OCI-LY7 (cell line): ENCODE results near the gene LY6G6D.

ENCODE experiments used
- EZH2phosphoT487 ChIP-seq: fragments of 200-600 bp; sonication (generic); IDR thresholded peaks from 2 replicates; pipeline ENCODE4 v1.6.1; 2018; ENCODE audit warnings: low read depth, borderline replicate concordance, mild to moderate bottlenecking, mixed run types, antibody characterized with exemption, low read length, moderate library complexity, mixed read lengths
- TF ChIP-seq, protein P1 (sequence below): fragments of 200-600 bp; sonication (generic); conservative IDR thresholded peaks from 2 replicates; pipeline ENCODE4 v1.5.1; 2014; ENCODE audit warnings: mild to moderate bottlenecking, antibody characterized with exemption, low read length, moderate library complexity, mixed read lengths

DNA sequence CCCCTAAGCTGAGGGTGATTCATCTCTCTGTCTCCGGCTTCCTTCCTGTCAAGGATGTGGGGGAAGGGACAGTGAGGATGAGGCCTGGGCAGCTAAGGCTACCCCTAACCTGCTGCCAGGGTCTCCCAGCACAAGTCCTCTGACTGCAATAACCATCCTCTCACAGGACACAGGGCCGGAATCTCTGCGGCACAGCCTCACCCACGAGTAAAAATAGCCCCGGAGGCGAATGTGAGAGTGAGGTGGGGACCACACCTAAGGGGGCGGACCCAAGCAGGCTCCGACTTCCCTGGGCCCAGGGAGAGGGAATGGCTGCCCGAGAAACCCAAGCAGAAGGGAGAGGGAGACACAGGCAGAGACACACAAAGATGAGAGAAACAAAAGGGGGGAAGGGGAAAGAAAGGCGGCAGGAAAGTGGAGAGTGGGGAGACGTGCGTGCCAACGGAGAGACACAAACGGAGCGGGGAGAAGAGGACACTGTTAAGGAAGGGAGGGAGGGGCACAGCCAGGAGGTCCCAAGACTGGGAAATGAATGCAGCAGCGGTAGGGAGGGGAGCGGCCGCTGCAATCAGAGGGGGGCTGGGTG is 19.8 kb downstream of the LY6G6D start:
- no peak for TF ChIP-seq EZH2phosphoT487
- TF ChIP-seq, protein P1, sequence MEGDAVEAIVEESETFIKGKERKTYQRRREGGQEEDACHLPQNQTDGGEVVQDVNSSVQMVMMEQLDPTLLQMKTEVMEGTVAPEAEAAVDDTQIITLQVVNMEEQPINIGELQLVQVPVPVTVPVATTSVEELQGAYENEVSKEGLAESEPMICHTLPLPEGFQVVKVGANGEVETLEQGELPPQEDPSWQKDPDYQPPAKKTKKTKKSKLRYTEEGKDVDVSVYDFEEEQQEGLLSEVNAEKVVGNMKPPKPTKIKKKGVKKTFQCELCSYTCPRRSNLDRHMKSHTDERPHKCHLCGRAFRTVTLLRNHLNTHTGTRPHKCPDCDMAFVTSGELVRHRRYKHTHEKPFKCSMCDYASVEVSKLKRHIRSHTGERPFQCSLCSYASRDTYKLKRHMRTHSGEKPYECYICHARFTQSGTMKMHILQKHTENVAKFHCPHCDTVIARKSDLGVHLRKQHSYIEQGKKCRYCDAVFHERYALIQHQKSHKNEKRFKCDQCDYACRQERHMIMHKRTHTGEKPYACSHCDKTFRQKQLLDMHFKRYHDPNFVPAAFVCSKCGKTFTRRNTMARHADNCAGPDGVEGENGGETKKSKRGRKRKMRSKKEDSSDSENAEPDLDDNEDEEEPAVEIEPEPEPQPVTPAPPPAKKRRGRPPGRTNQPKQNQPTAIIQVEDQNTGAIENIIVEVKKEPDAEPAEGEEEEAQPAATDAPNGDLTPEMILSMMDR: no peak
